Kidney (tissue), 14 donors: ENCODE measurements around the gene KIAA1671. TPM values are rescaled to one million over a fixed set of nuclear protein-coding genes. Genes with fewer than 3 reads are reported as not detected.
A peak's percentile ranks its signal among the peaks of the same experiment; 100 is the strongest.

Source experiments
- DNase-seq, 5 donors: peaks; one replicate each; pipeline ENCODE4 v3.0.0-alpha.2; 2013 to 2020
- FAIRE-seq: peaks from 2 replicates; lab custom pipeline; 2012; peaks lifted over from hg19 to GRCh38; lab: Jason Lieb, UNC
- H3K27ac ChIP-seq, 2 donors: one replicate each; pipeline ENCODE4 v1.7.0; 2013; ENCODE audit warnings: low read depth in 2 of 2, low read length in 2 of 2, inconsistent platforms in 1 of 2
- H3K27me3 ChIP-seq: one replicate; pipeline ENCODE4 v1.7.1; 2013; ENCODE audit warnings: low read length, inconsistent platforms; ENCODE audit not compliant: control insufficient read depth, insufficient read depth
- H3K36me3 ChIP-seq, 3 donors: one replicate each; pipeline versions ENCODE4 v1.7.0 to v1.7.1; 2013; ENCODE audit warnings: low read length in 3 of 3, control low read depth in 1 of 3, inconsistent platforms in 1 of 3; ENCODE audit not compliant: insufficient read depth in 3 of 3, control insufficient read depth in 2 of 3
- H3K4me1 ChIP-seq, 3 donors: one replicate each; pipeline versions ENCODE4 v1.7.0 to v1.7.1; 2013; ENCODE audit warnings: low read length in 3 of 3, inconsistent platforms in 1 of 3, low read depth in 1 of 3; ENCODE audit not compliant: control insufficient read depth in 2 of 3, insufficient read depth in 2 of 3
- H3K4me3 ChIP-seq, 3 donors: one replicate each; pipeline versions ENCODE4 v1.7.0 to v1.8.1; 2013; ENCODE audit warnings: low read length in 3 of 3, control low read depth in 1 of 3, inconsistent platforms in 1 of 3
- H3K9ac ChIP-seq, 3 donors: one replicate each; pipeline versions ENCODE4 v1.7.0 to v1.7.1; 2013; ENCODE audit warnings: low read length in 3 of 3, control low read depth in 1 of 3, inconsistent platforms in 1 of 3
- H3K9me3 ChIP-seq, 3 donors: one replicate each; pipeline versions ENCODE4 v1.7.0 to v1.7.1; 2013; ENCODE audit warnings: low read length in 3 of 3, control low read depth in 1 of 3, inconsistent platforms in 1 of 3; ENCODE audit not compliant: control insufficient read depth in 2 of 3, insufficient read depth in 1 of 3
- CTCF ChIP-seq: IDR thresholded peaks from 3 replicates; pipeline ENCODE4 v1.5.1; 2012; ENCODE audit warnings: mild to moderate bottlenecking, moderate library complexity, borderline replicate concordance; ENCODE audit not compliant: insufficient read depth; ENCODE audit errors: extremely low read depth
- intact Hi-C: fragments of 100-400 bp; cut with DNase I; formaldehyde crosslinking; loops from one replicate; pipeline ENCODE4 v1.11.1; 2022
- polyA plus RNA-seq: library from polyadenylated mRNA; stranded (reverse); fragments of 350-450 nt; fragmentation: Illumina TruSeq; extraction: RNeasy Lipid Tissue Mini Kit (QIAGEN cat#74804); gene quantifications from one replicate; pipeline ENCODE4 v1.2.3, GENCODE V29; 2014; ENCODE audit warnings: low read depth, low replicate concordance; ENCODE audit not compliant: insufficient read depth
- total RNA-seq: library from RNA; stranded (reverse); fragmentation: NEBNext Ultra II Directional; extraction: Animal tissue kit (Norgen Biotek cat#: 25700); gene quantifications from one replicate; pipeline ENCODE4 v1.2.1, GENCODE V29; 2021
- donor health status: control.
- donor health status: control.
- donor health status: control.
- donor health status: control.
- donor health status: control.
- donor health status: DM: yes; HTN: yes; CAD: no.
- donor health status: Normal renal cell carcinoma (clear cell type).

The KIAA1671 gene
- total and polyA plus RNA-seq, 2 donors from 2014 or later, result 7.3 to 65.2 TPM

GRCh38 chr22:25113316-25113721 is 160.8 kb downstream of the KIAA1671 start:
- DNase-seq, result peak in 1 of 5 donors; percentile 89
- Histone ChIP-seq H3K36me3 (no peaks in the 10 kb centered on the region), H3K9ac (peak overlapping the region in 1 of 3 donors; percentile 13), H3K4me1 (peaks cover 0 to 31% (median 29%) of the 10 kb centered on the region in 3 donors), H3K27ac (peak overlapping the region; percentile 75 to 82), H3K9me3 (no peaks in the 10 kb centered on the region), H3K4me3 (peak overlapping the region in 1 of 3 donors; percentile 74), H3K27me3 (no peaks in the 10 kb centered on the region)
- intact Hi-C loops, result no loop called here
- no peak for FAIRE-seq
- TF ChIP-seq CTCF, result no peak

GRCh38 chr22:25114369-25115362 is 162.2 kb downstream of the KIAA1671 start:
- no peaks in the 10 kb centered on the region for H3K27me3 ChIP-seq
- intact Hi-C loops, result no loop called here
- H3K9me3 ChIP-seq, result no peaks in the 10 kb centered on the region
- H3K4me3 ChIP-seq, result no peak overlapping the region
- peak overlapping the region; percentile 27 to 52 for H3K27ac ChIP-seq
- no peak for FAIRE-seq
- H3K36me3 ChIP-seq, result no peaks in the 10 kb centered on the region
- TF ChIP-seq CTCF, result no peak
- DNase-seq, result no peak
- H3K4me1 ChIP-seq, result peaks cover 0 to 36% (median 33%) of the 10 kb centered on the region in 3 donors
- peak overlapping the region in 1 of 3 donors; percentile 1 for H3K9ac ChIP-seq

- Histone ChIP-seq H3K9ac (peak overlapping the region in 1 of 3 donors; percentile 51), H3K4me1 (peaks cover 0 to 27% (median 17%) of the 10 kb centered on the region in 3 donors), H3K9me3 (no peaks in the 10 kb centered on the region), H3K27ac (peak overlapping the region; percentile 75 to 89), H3K27me3 (no peaks in the 10 kb centered on the region), H3K4me3 (no peak overlapping the region), H3K36me3 (no peaks in the 10 kb centered on the region)
- no peak for FAIRE-seq
- TF ChIP-seq CTCF, result no peak
- DNase-seq, result no peak
- intact Hi-C loops, result no loop called here
These were observed 167.1 kb downstream of the KIAA1671 start for GRCh38 chr22:25119609-25120008.
